GM23248 (cell line): ENCODE measurements around the gene FSTL3.

Experiments
- EZH2 ChIP-seq: fragments of 200-600 bp; sonication (generic); IDR thresholded peaks from 2 replicates; pipeline ENCODE4 v1.6.1; 2018; ENCODE audit warnings: antibody characterized with exemption, mild to moderate bottlenecking; ENCODE audit not compliant: insufficient read depth, poor library complexity, severe bottlenecking
- EZH2phosphoT487 ChIP-seq: fragments of 200-600 bp; sonication (generic); IDR thresholded peaks from 2 replicates; pipeline ENCODE4 v1.6.1; 2018; ENCODE audit warnings: antibody characterized with exemption, moderate library complexity, mild to moderate bottlenecking, low read depth; ENCODE audit not compliant: insufficient read depth

DNA sequence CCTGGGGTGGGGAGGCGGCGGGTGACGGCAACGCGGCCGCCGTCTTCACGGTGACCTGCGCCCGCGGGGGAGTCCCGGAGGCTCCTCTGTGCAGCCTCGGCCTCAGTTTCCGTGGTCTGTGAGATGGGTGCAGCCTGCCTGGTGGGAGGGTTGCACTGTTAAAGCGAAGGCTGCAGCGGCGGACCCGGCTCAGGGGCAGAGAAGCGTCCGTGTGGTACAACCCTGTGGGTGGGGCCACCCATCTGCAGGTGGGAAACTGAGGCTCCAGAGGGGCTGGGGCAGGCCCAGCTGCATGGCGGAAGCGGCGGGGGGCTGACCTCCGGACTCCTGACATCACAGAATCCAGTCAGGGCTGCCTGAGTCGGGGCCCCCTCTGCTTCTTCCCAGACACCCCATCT, 36.0 kb upstream of the FSTL3 start:
- TF ChIP-seq EZH2phosphoT487 (no peak), EZH2 (no peak)
